ENCODE data around the gene R3HDML.

GRCh38 chr20:44348168-44348659, 11.4 kb downstream of the R3HDML start:
- TF ChIP-seq BRCA1 (IDR thresholded peaks at IDR 0.05), result no peak
- TF ChIP-seq BRCA1 (CRISPR knock-in tag; IDR thresholded peaks at IDR 0.05), result no peak
- TF ChIP-seq BHLHE40 (IDR thresholded peaks at IDR 0.05; ENCODE audit: low read length), result no peak
- no peak for TF ChIP-seq RFX5 (IDR thresholded peaks at IDR 0.05; ENCODE audit: low read depth, low read length)
- no peak for TF ChIP-seq ELK1 (CRISPR knock-in tag; IDR thresholded peaks at IDR 0.05)
- TF ChIP-seq SP1 (CRISPR knock-in tag; IDR thresholded peaks at IDR 0.05), result no peak
- no peak for TF ChIP-seq CTCF (IDR thresholded peaks at IDR 0.05 in 2 of 3, conservative IDR thresholded peaks at IDR 0.05 in 1 of 3; ENCODE audit: insufficient read depth in 2 of 3, low read depth in 1 of 3, low read length in 3 of 3)
- TF ChIP-seq MEF2A (IDR thresholded peaks at IDR 0.05; ENCODE audit: control insufficient read depth, low read depth, low read length), result no peak
- TF ChIP-seq PBX2 (CRISPR knock-in tag; IDR thresholded peaks at IDR 0.05; ENCODE audit: low read depth), result no peak
- TF ChIP-seq PBX2 (tag; conservative IDR thresholded peaks at IDR 0.05; ENCODE audit: low read depth), result no peak
- TF ChIP-seq REST (IDR thresholded peaks at IDR 0.05; ENCODE audit: borderline replicate concordance), result no peak
- no peak for TF ChIP-seq REST (CRISPR knock-in tag; IDR thresholded peaks at IDR 0.05; ENCODE audit: low read depth)
- TF ChIP-seq MAZ (CRISPR knock-in tag; conservative IDR thresholded peaks at IDR 0.05 in 1 of 2, IDR thresholded peaks at IDR 0.05 in 1 of 2), result no peak

Data from K562 (cell line).